DMS53 treated with DMSO at 0.1 percent for 48 hours (cell line): ENCODE measurements around the gene ECPAS.
"Not testable (repeated sequence)": the region's sequence is repeated elsewhere in the genome, so short reads cannot be mapped to it uniquely, and the experiment has no call there.

Source experiments
- DNase-seq: peaks from one replicate; lab custom pipeline; 2025; ENCODE audit not compliant: unreplicated experiment; lab: John Stamatoyannopoulos, UW

ECPAS gene

DNA sequence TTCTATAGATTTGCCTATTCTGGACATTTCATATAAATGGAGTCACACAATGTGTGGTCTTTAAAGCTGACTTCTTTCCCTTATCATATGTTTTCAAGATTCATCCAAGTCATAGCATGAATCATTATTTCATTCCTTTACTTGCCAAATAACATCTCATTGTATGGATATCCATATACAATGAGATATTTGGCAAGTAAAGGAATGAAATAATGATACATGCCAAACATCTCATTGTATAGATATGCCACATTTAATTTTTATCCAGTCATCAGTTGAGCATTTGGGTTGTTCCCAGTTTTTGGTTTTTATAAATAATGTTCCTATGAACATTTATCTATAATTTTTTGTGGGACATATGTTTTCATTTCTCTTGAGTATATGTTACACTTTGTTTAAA, 133.6 kb downstream of the ECPAS start:
- DNase-seq = no peak

DNA sequence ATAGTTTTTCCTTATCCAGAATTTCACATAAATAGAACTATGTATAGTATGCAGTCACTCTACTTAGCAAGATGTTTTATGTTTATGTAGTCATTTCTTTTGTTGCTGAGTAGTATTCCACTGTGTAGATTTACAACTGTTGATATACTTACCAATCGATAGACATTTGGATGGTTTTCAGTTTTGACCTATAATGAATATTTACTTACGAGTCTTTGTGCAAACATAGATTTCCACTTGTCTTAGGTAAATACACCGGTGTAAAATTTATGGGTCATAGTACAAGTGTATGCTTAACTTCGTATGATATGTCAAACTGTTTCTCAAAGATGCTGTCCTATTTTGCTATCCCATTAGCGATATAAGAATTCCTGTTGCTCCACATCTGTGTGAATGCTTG, 134.4 kb downstream of the ECPAS start:
- DNase-seq = peak; percentile 65

DNA sequence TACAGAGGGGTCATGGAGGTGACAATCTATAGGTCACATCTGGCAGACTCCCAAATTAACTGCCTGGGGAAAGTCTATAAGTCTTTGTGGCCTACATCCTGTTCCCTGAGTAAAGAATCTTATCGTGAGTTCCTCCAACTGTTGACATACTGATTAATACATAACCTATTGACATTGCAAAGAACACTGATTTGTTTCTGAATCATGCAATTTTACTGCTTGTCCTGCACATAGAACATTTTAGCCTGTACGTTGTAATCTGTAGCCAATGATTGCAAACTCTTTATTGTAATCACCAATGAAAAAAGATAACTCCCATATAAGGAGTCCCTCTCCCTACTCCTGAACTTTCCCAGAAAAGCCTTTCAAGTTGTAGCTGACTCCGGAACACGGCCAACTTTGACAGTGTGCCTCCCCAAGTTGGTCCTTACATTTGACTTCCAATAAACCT, 135.3 kb downstream of the ECPAS start:
- peak; percentile 48 for DNase-seq

- not testable (repeated sequence) for DNase-seq
Measured at GRCh38 chr9:111334318-111334863, 149.8 kb downstream of the ECPAS start.

DNA sequence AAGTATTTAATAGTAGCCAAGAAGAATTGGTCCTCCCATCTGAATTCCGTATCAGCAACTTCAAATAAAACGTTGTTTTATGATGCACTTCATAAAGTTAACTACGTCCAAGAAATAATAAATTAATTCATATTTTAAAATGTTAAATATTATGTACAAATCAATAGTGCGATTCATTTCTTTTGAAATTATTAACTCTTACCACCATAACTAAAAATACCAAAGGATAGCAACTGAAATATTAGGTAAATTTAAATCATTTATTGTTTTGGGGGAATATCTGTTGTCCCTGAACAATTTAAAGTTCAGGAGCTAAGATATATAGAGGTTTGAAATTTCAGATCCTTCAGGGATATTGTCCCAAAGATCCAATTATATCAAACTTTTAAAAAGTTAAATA, 154.1 kb downstream of the ECPAS start, which contains the start of gene OR2K2:
Gene OR2K2, minus strand, starts transcription at position 101 of the 400 bp plus-strand sequence. CDS start 1,791 bp downstream, outside the sequence.
- DNase-seq = no peak

DNA sequence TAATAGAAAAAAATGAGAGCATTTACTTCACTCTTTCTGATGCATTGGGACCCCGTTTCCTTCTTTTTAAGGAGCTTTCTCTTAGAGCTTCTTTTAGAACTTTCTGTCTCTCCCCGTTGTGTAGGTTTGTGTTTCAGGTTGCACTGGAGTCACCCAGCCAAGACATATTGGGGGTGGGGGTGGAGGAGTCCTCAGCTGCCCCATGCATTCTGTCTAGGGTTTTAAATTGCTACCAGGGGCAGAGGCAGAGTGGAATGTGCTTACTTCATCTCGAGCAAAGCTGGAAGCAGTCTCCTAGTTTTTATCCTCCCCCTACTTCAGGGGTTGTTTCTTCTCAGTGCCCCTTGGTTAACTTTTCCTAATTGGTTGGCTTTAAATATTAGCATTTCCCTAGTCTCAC, 163.6 kb downstream of the ECPAS start:
- DNase-seq = no peak

- no peak for DNase-seq
Measured at GRCh38 chr9:111316796-111317195, 167.4 kb downstream of the ECPAS start.
